ENCODE measurements around the gene LRCH4. TPM values are rescaled to one million over a fixed set of nuclear protein-coding genes. Genes with fewer than 3 reads are reported as not detected.

Gene LRCH4
- total RNA-seq, 2 experiments from 2014 or later = 313 to 317 TPM

DNA sequence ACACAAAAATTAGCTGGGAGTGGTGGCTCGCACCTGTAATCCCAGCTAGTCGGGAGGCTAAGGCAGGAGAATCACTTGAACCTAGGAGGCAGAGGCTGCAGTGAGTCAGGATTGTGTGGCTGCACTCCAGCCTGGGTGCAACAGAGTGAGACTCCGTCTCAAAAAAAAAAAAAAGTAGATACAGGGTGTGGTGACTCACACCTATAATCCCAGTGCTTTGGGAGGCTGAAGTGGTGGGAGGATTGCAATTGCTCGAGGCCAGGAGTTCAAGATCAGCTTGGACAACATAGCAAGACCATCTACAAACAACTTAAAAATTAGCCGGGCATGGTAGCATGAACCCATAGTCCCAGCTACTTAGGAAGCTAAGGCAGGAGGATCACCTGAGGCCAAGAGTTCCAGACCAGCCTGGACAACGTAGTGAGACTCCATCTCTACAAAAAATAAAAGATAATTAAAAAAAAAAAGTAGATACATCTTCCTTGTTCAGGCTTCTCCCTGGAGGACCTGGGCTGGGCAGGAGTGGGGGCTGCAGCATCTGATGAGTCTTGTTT, 28.5 kb upstream of the LRCH4 start:
- H3K4me3 ChIP-seq (ENCODE audit: low read length) = no peak overlapping the region
- no peaks in the 10 kb centered on the region for H3K9me3 ChIP-seq (ENCODE audit: control insufficient read depth in 1 of 2, insufficient read depth in 1 of 2, low read length in 2 of 2)
- no peak for DNase-seq
- no peak overlapping the region for H3K27ac ChIP-seq (ENCODE audit: low read depth in 1 of 2, low read length in 2 of 2)
- CTCF ChIA-PET = interaction anchor here (1.1 to 3.5 kb wide), 4 partner anchors 10 to 91 kb away, joined by 3 to 22 read pairs (median 14); partner anchors contain the start of gene POP7
- peaks cover 27% of the 10 kb centered on the region for H3K4me1 ChIP-seq (ENCODE audit: insufficient read depth, low read length)
- no peaks in the 10 kb centered on the region for H3K9me3 Mint-ChIP-seq
- peaks cover 25% of the 10 kb centered on the region for H3K4me1 Mint-ChIP-seq (ENCODE audit: low read depth)
- POLR2A ChIA-PET = interaction anchor here (0.6 to 3.3 kb wide), 8 partner anchors 13 to 185 kb away, joined by 3 to 113 read pairs (median 24); partner anchors contain the start of genes FBXO24, GIGYF1, LRCH4 and MEPCE
- H3K36me3 Mint-ChIP-seq (ENCODE audit: low read depth) = peaks cover 5% of the 10 kb centered on the region
- intact Hi-C loops (cut with DNase I, micrococcal nuclease) = loop anchor here in 1 of 2 experiments (5.0 kb wide), 1 partner anchor 78 kb away; the partner anchor contains the start of gene GIGYF1
- ATAC-seq (ENCODE audit: poor library complexity) = no peak
- H3K36me3 ChIP-seq (ENCODE audit: insufficient read depth, low read length) = peaks cover 8% of the 10 kb centered on the region
- TF ChIP-seq, protein P1, sequence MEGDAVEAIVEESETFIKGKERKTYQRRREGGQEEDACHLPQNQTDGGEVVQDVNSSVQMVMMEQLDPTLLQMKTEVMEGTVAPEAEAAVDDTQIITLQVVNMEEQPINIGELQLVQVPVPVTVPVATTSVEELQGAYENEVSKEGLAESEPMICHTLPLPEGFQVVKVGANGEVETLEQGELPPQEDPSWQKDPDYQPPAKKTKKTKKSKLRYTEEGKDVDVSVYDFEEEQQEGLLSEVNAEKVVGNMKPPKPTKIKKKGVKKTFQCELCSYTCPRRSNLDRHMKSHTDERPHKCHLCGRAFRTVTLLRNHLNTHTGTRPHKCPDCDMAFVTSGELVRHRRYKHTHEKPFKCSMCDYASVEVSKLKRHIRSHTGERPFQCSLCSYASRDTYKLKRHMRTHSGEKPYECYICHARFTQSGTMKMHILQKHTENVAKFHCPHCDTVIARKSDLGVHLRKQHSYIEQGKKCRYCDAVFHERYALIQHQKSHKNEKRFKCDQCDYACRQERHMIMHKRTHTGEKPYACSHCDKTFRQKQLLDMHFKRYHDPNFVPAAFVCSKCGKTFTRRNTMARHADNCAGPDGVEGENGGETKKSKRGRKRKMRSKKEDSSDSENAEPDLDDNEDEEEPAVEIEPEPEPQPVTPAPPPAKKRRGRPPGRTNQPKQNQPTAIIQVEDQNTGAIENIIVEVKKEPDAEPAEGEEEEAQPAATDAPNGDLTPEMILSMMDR (IDR thresholded peaks at IDR 0.05) = no peak
- peak overlapping the region; percentile 94 for H3K4me3 Mint-ChIP-seq
- H3K27ac Mint-ChIP-seq = no peak overlapping the region
- no peaks in the 10 kb centered on the region for H3K27me3 Mint-ChIP-seq
- no peaks in the 10 kb centered on the region for H3K27me3 ChIP-seq (ENCODE audit: control insufficient read depth in 1 of 2, insufficient read depth in 2 of 2, low read length in 2 of 2)

DNA sequence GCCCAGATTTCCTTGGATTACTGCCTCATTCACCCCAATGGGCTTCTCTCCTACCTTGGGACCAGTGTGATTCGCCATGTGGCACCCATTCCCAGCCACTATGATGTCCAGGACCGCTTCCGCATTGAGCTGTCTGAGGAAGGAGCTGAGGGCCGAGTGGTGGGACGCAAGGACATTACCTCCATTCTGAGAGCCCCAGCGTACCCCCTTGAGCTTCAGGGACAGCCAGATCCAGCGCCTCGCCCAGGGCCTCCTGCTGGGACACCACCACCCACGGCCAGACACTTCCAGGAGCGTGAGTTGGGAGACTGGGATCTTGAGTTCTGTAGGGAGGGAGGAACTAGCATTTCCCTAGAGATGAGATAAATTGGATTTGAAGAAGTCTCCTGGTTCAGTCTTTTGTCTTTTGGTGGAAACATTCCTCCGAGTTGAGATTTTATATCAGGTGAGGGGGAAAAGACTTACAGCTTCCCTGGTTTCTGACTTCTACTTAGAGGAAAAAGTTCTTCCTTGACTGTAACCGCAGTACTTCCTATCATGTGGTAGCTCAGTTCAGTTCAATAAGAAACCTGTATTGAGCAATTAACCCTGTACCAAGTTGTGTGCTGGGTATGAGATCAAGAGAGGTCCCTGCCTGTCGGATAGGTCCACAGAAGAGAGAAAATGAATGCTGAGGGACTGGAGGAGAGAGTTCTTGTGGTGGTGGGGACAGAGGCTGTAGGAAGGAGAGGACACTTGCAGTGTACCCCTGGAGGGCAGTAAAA, 27.7 kb upstream of the LRCH4 start:
- TF ChIP-seq, protein P1 (IDR thresholded peaks at IDR 0.05) = no peak
- H3K4me3 ChIP-seq (ENCODE audit: low read length) = peak overlapping the region; percentile 62
- peaks cover 27% of the 10 kb centered on the region for H3K4me1 ChIP-seq (ENCODE audit: insufficient read depth, low read length)
- peak in 2 of 14 experiments; percentile 28 to 40 for DNase-seq
- peak overlapping the region; percentile 97 for H3K27ac Mint-ChIP-seq
- ChIA-PET POLR2A (interaction anchor here (0.7 to 3.3 kb wide), 10 partner anchors 13 to 184 kb away, joined by 3 to 113 read pairs (median 22); partner anchors contain the start of genes ACTL6B, FBXO24, GIGYF1 and LRCH4), CTCF (interaction anchor here (1.1 to 3.5 kb wide), 7 partner anchors 10 to 92 kb away, joined by 3 to 22 read pairs (median 10); partner anchors contain the start of gene POP7)
- peaks cover 8% of the 10 kb centered on the region for H3K36me3 ChIP-seq (ENCODE audit: insufficient read depth, low read length)
- no peak overlapping the region for H3K27ac ChIP-seq (ENCODE audit: low read depth in 1 of 2, low read length in 2 of 2)
- no peaks in the 10 kb centered on the region for H3K27me3 ChIP-seq (ENCODE audit: control insufficient read depth in 1 of 2, insufficient read depth in 2 of 2, low read length in 2 of 2)
- H3K27me3 Mint-ChIP-seq = no peaks in the 10 kb centered on the region
- peaks cover 25% of the 10 kb centered on the region for H3K4me1 Mint-ChIP-seq (ENCODE audit: low read depth)
- no peaks in the 10 kb centered on the region for H3K9me3 Mint-ChIP-seq
- no peaks in the 10 kb centered on the region for H3K9me3 ChIP-seq (ENCODE audit: control insufficient read depth in 1 of 2, insufficient read depth in 1 of 2, low read length in 2 of 2)
- peak overlapping the region; percentile 94 for H3K4me3 Mint-ChIP-seq
- no peak for ATAC-seq (ENCODE audit: poor library complexity)
- intact Hi-C loops (cut with DNase I, micrococcal nuclease) = loop anchor here (2.0 to 5.0 kb wide), 3 partner anchors 13 to 79 kb away; partner anchors contain the start of gene GIGYF1 (in 1 of the 2)
- H3K36me3 Mint-ChIP-seq (ENCODE audit: low read depth) = peaks cover 5% of the 10 kb centered on the region

DNA sequence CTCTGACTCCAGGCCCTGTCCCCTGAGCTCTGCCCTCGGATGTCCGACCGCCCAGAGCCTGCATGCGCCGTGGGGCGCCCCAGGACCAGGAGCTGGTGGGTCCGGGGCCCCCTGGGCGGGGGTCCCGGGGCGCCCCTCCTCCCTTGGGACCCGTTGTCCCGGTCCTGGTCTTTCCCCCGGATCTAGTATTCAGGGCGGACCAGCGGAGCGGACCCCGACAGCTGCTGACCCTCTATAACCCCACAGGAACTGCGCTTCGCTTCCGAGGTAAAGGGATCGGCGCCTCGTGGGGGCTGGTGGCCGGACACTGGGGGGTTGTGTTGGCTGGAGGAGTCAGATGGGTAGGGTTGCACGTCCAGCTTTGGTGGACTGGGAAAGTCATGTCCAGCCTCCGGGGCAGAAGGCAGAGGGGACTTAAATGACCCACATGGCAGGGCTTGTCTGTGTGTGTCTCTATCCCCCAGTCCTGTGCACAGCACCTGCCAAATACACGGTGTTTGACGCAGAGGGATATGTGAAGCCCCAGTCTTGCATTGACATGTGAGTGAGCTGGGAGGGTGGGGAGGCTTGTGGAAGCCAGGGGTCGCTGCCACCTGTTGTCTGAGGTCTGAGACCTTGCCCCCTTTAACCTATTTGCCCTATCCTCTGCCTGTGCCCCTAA, 26.9 kb upstream of the LRCH4 start:
- DNase-seq = peak in 8 of 14 experiments; percentile 22 to 67 (median 38)
- POLR2A ChIA-PET = interaction anchor here (0.5 to 3.3 kb wide), 35 partner anchors 8 to 1174 kb away, joined by 3 to 113 read pairs (median 5); partner anchors contain the start of genes ACTL6B, AGFG2, CPSF4 and FBXO24

More for the DNA sequence above, 26.9 kb upstream of the LRCH4 start:
- H3K27ac Mint-ChIP-seq = peak overlapping the region; percentile 97
- H3K36me3 Mint-ChIP-seq (ENCODE audit: low read depth) = peaks cover 5% of the 10 kb centered on the region
- TF ChIP-seq, protein P1 (IDR thresholded peaks at IDR 0.05) = no peak
- H3K27me3 Mint-ChIP-seq = no peaks in the 10 kb centered on the region
- Histone ChIP-seq H3K27ac (ENCODE audit: low read depth in 1 of 2, low read length in 2 of 2) (peak overlapping the region in 1 of 2 donors; percentile 78), H3K27me3 (ENCODE audit: control insufficient read depth in 1 of 2, insufficient read depth in 2 of 2, low read length in 2 of 2) (no peaks in the 10 kb centered on the region), H3K4me3 (ENCODE audit: low read length) (peak overlapping the region; percentile 62), H3K4me1 (ENCODE audit: insufficient read depth, low read length) (peaks cover 27% of the 10 kb centered on the region), H3K9me3 (ENCODE audit: control insufficient read depth in 1 of 2, insufficient read depth in 1 of 2, low read length in 2 of 2) (no peaks in the 10 kb centered on the region), H3K36me3 (ENCODE audit: insufficient read depth, low read length) (peaks cover 8% of the 10 kb centered on the region)
- intact Hi-C loops (cut with DNase I, micrococcal nuclease) = loop anchor here (1.0 to 5.0 kb wide), 5 partner anchors 14 to 79 kb away; partner anchors contain the start of genes FBXO24 (in 1 of the 2), GIGYF1 (in 1 of the 2), GNB2 (in 1 of the 2) and LRCH4 (in 1 of the 2)
- H3K4me1 Mint-ChIP-seq (ENCODE audit: low read depth) = peaks cover 25% of the 10 kb centered on the region
- CTCF ChIA-PET = interaction anchor here (1.1 to 3.5 kb wide), 9 partner anchors 11 to 93 kb away, joined by 3 to 22 read pairs (median 8); partner anchors contain the start of genes FBXO24, LRCH4 and POP7
- peak overlapping the region; percentile 94 for H3K4me3 Mint-ChIP-seq
- peak; percentile 7 for ATAC-seq (ENCODE audit: poor library complexity)
- no peaks in the 10 kb centered on the region for H3K9me3 Mint-ChIP-seq
